Neural progenitor cell (in vitro differentiated cells): ENCODE data around the gene CREB3.

Experiments used
- CTCF ChIP-seq: fragments of 200-600 bp; sonication (generic); IDR thresholded peaks from 2 replicates; pipeline ENCODE4 v1.5.1; 2017; ENCODE audit warnings: antibody characterized with exemption, mild to moderate bottlenecking
- EZH2 ChIP-seq: fragments of 200-600 bp; sonication (generic); IDR thresholded peaks from 2 replicates; pipeline ENCODE4 v1.6.1; 2017; ENCODE audit warnings: antibody characterized with exemption, mild to moderate bottlenecking, moderate library complexity

DNA sequence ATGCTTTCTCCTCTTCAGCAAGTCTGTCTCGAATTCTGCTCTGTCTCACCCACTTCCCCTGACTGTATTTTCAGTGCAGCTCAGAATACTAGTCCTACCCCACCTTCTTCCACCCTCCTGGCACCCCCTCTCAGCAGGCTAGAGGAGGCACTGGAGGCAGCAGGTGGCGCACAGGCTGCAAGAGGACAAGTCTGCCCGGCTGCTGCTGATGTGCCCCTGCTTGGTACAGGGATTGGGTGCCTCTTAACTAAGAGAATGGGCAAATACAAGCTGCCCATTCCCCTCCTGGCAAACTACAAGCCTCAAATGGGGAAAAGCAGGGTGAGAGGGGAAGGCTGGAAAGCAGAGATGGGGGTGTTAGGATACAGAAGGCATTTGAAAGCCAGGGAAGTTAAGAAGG, 5.5 kb upstream of the CREB3 start:
- TF ChIP-seq CTCF (no peak), EZH2 (no peak)
